Fibroblast of peridontal ligament (primary cell): ENCODE data around the gene PROX2.
A peak's percentile ranks its signal among the peaks of the same experiment; 100 is the strongest.

Experiments
- DNase-seq: peaks from one replicate; pipeline ENCODE4 v3.0.0-alpha.2; 2010; ENCODE audit errors: extremely low read depth

Gene PROX2

DNA sequence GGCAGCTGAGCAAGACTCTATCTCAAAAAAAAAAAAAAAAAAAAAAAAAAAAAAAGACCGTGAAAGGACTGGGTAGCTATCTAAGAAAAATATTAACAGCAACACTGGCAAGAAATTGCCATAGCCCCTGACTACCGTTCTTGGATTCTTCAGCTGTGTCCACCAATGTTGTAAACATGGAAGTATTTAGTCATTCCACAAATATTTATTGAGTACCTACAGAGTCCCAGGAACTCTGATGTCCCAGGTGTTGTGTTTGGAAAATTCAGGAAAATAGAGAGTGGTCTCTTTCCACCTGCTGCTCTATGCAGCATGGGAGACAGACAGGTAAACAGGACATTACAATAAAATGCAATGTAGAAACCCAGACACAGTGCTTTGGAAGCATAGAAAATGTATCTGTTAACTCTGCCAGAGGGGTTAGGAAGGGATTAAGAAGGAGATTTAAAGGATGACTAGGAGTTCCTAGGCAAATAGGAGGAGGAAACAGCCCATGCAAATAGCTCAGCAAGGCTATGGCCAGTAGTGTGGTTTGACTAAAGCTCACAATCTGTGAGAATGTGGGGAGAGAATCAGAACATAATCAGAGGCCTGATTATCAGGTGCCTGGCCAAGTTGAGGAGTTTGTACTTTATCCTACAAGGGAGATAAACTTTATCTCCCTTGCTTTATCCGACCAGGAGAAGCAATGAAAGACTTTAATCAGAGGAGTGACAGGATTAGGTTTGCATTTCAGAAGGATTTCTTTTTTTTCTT is 3.7 kb upstream of the PROX2 start:
- no peak for DNase-seq

DNA sequence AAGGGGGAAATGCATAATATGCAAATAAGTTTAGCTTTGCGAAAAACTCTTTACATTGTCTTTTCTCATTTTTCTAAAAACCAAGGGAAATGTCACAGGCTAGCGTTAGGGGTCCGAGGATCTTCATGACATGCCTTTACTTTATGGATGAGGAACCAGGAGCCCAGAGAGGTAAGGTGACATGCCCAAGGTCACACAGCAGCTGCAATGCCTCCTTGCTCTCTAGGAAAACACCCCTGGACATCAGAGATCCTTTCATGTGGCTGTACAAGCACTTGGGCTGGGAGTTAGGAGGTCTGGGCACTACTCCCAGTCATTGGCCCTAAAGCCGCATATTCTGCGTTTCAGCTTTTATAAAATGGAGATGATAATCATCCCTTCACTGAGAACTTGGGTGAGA is 741 bp downstream of the PROX2 start:
- no peak for DNase-seq

DNA sequence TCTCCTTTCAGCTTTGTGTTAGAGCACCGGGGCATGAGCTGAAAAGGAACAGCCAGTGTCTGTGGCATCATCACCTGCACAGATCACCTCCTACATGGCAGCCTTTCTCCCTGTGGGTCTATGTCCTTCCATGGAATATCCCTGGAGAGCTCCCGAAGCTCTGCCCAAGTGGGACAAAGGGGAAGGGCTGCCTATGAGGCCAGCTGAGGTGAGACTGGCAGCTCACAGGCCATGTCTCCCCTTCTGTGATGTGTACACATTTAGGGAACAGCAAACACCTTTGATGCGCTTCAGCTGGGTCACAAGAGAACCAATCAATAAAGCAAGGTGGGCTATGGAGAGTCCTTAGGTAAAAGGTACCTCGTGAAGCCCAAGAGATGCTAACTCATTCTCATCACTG is 4.1 kb downstream of the PROX2 start:
- DNase-seq, result no peak

DNA sequence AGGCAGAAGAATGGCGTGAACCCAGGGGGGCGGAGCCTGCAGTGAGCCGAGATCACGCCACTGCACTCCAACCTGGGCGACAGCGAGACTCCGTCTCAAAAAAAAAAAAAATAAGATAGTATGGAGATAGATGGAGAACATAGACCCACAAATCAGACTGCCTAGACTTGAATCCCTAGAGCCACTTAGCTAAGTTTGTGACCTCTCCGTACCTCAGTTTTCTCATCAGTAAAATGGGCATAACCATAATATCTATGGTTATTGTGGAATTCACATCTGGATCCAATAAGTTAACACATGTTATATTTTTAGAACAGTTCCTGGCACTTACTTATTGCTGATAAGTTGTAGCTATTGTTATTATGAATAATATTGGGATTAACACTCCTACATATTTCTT is 7.2 kb downstream of the PROX2 start:
- no peak for DNase-seq

DNA sequence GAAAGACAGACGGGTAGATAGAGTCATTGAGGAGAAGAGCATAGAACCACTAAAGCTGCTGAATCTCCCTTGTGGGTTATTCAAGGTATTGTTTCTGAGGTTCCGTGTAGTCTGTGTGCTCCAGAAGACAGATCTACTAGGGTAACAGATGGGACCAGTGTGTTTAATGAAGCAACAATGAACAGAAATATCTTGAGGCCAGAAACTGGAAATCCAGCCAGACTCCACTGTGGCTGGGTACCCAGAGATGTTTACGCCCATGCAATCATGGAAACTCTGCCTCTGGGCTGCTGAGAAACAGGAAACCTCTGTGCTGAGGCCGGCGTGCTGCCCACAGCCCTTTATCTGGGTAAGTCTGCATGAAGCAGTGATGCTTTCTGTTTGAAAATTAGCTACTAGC is 8.3 kb downstream of the PROX2 start:
- peak; percentile 93 for DNase-seq

DNA sequence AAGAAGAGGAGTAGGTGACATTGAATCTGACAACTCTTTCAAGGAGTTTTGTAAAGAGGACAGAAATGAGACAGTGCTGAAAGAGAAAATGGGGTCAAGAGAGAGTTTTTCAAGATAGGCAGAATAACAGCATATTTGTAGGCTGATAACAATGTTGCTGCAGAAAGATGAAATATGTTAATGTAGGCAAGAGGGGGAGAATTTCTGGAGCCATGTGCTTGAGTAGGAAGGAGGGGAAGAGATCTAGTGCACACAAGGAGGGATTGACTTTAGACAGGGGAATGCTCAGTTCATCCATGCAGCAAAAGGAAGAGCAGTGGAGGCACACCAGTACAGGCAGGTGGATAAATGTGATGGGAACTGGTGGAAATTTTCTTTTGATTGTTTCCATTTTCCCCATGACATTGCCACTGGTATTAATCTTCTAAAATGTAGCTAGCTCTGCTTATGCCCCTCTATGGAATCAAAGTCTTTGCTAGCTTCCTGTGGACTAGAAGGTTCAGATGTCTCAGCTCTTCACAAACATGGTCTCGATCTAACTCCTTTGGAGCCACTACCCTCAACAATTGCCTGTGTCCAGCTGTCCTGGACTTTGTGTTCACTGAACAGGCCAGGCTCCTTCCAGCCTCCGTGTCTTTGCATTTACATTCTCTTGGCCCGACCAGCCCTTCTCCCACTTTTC is 9.1 kb downstream of the PROX2 start:
- DNase-seq, result no peak

GRCh38 chr14:74865156-74865555 is 10.8 kb downstream of the PROX2 start:
- no peak for DNase-seq

DNA sequence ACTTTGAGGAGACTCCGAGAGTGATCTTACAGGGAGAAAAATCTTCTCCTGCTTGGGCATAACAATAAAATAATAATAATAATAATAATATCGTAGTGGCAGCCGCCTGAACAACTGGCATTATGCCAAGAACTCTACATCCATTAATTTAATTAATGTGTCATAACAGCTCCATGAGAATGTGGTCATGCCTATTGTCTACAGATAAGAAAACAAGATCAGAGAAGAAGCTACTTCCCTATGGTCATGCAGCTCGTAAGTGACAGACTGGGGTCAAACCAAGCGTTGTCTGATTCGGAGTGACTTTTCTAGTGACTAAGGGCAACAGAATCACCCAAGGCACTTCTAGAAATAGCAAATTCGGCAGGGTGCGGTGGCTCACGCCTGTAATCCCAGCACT is 11.7 kb downstream of the PROX2 start:
- DNase-seq, result no peak

GRCh38 chr14:74863274-74863673 is 12.7 kb downstream of the PROX2 start:
- no peak for DNase-seq

GRCh38 chr14:74861734-74862090 is 14.2 kb downstream of the PROX2 start:
- DNase-seq, result no peak

- DNase-seq, result peak; percentile 92
Measured at GRCh38 chr14:74860899-74861733, 14.8 kb downstream of the PROX2 start.

DNA sequence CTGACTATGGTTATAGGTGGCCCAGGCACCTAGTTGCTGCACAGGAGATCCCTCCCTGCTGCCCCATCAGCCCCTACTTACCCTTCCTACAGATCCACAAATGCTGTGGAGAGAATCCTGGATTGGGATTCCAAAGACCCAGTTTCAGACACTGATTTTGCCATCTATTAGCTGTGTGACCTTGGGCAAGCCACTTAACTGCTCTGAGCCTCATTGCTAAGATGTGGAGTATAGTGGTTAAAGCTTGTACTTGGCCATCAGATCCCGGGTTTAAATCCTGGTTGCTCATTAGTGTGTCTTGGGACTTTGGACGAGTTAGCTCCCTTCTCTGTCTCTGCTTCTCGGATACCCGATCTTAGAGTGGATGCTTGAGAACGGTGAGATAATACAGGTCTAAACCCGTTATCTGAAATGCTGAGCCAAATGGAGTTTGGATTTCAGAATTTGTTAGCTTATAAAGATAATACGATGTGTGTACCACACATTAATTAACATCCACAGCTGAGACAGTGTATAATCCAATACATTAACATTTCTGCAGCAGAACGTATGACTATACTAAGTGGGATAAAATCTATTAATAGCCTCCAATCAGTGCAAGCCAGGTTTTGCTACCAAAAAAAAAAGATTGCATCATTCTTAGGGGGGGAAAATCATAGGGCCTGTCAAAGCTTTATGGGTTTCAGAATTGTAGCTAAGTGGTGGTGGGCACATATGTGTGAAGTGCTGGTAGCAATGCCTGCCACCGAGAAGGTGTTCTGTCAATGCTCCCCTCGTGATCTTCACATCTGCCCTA is 16.0 kb downstream of the PROX2 start:
- DNase-seq, result peak; percentile 44

- DNase-seq, result peak; percentile 77
Measured at GRCh38 chr14:74858022-74858421, 17.9 kb downstream of the PROX2 start.

GRCh38 chr14:74856366-74856765 is 19.6 kb downstream of the PROX2 start:
- DNase-seq, result no peak

DNA sequence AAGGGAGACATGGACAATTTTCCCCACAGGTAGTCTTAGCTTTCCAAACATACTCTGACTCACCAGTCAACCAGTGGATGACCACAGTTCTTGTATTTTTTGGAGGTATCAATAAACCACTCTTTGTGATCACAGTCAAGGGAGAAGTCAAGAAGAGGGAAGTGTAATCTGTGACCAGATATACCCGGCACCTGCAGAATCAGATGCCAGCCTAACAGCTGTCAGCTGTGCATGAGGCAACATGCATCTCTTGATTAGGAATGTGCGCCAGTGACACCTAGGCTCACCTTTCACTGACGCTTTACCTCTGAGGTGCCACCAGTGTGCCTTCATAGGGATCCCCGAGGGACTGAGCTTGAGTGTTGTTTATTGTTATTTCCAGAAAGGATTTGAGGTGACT is 20.0 kb downstream of the PROX2 start:
- no peak for DNase-seq

DNA sequence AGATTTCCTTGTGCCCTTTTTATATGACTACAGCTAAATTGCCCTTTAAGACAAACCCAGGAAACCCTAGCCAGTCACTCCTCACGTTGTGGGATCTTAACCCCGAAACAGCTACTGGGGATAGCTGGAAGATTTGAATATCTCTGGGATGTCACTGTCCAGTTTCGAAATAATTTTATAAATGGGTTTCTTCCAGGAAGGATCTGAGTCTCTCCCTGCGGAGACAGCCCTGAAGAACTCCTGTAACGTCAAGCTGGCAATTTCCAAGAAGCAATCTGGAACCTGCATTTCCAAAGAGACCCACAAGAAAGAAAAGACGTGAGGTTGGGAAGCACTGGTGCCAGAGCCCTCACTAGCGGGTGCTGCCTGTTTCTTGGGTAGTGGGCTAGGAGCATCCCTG is 20.9 kb downstream of the PROX2 start:
- DNase-seq, result no peak

- DNase-seq, result peak; percentile 37
Measured at GRCh38 chr14:74853581-74853980, 22.4 kb downstream of the PROX2 start.

DNA sequence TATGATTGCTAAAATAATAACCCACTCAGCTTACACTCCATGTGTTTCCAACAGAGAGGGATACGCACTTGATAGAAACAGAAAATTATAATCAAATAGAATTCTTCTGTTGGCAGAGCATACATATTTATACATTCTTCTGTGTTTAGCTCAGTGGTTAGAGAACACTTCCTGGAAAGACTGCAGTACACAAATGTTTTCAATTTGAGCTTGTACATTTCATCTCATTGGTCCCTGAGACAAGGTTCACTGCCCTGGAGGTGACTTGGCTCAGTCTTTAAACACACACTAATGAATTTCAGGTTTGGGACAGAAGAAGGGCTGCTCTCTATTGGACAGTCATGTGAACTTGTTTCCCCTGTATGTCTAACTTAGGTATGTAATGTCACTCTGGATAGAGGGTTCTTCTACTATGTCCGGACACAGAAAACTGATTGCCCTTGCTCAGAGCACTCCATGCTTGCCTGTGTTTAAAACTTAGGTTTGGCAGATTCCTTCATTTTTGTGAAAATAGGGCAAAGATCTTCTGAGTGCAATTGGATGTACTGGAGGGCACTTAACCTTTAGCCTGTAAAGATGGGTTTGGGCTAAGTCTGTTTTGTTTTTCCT is 22.9 kb downstream of the PROX2 start:
- DNase-seq, result peak; percentile 97

- peak; percentile 36 for DNase-seq
Measured at GRCh38 chr14:74848768-74849167, 27.2 kb downstream of the PROX2 start.

GRCh38 chr14:74846968-74847665 is 28.8 kb downstream of the PROX2 start:
- DNase-seq, result peak; percentile 75

- peak; percentile 95 for DNase-seq
Measured at GRCh38 chr14:74846168-74846567, 29.8 kb downstream of the PROX2 start.
